Keratinocyte (primary cell): Measurements from ENCODE around the gene KRTAP5-3.

ENCODE experiments used
- CTCF ChIP-seq, 3 experiments: IDR thresholded peaks in 1 of 3; conservative IDR thresholded peaks in 1 of 3; optimal IDR thresholded peaks in 1 of 3; 2 replicates in 2 of 3; 3 replicates in 1 of 3; pipeline versions ENCODE3 to v1.5.1; 2011; ENCODE audit warnings: low read length in 3 of 3, mild to moderate bottlenecking in 3 of 3, moderate library complexity in 2 of 3, control low read depth in 1 of 3, inconsistent platforms in 1 of 3; ENCODE audit not compliant: insufficient read depth in 2 of 3; ENCODE audit errors: extremely low read depth in 1 of 3
- EZH2 ChIP-seq: IDR thresholded peaks from one replicate; pipeline ENCODE4 v1.6.1; 2012; ENCODE audit warnings: inconsistent platforms, mild to moderate bottlenecking, low read length, moderate library complexity

DNA sequence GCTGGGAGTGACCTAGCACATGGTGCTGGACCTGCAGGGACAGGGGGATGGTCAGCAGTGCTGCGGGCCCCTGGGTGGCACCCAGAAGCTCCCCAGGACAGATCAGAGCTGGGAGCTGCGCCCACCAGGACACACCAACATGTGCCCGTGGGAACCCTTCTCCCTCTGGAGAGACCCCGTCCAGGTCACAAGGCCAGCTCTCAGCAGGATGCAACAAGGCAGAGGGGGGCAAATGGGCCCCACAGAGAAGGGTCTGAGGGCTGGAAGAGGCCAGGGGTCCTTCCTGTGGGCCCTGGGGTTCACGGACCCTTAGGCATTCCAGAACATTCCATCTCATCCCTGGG lies 42.4 kb downstream of the KRTAP5-3 start:
- TF ChIP-seq EZH2 (no peak), CTCF (optimal IDR thresholded peaks at IDR 0.05 in 1 of 3, IDR thresholded peaks at IDR 0.05 in 1 of 3, conservative IDR thresholded peaks at IDR 0.05 in 1 of 3; ENCODE audit: extremely low read depth in 1 of 3, insufficient read depth in 2 of 3, low read length in 3 of 3) (no peak)
